ENCODE measurements around the gene CMTR1.

- TF ChIP-seq CTCF (IDR thresholded peaks at IDR 0.05 in 2 of 3, conservative IDR thresholded peaks at IDR 0.05 in 1 of 3; ENCODE audit: control insufficient read depth in 2 of 3, extremely low read depth in 1 of 3, insufficient read depth in 1 of 3, low read depth in 3 of 3, low read length in 3 of 3) (no peak), ATF7 (IDR thresholded peaks at IDR 0.05; ENCODE audit: low read depth) (no peak), SMC3 (IDR thresholded peaks at IDR 0.05; ENCODE audit: borderline replicate concordance, low read length) (no peak), CUX1 (IDR thresholded peaks at IDR 0.05; ENCODE audit: insufficient replicate concordance, low read depth, low read length) (no peak)
These were observed 743 bp downstream of the CMTR1 start for GRCh38 chr6:37433657-37434271.

Data from GM12878 (cell line).